DND-41 (cell line): ENCODE measurements around the gene MYNN.

ENCODE experiments used
- EZH2 ChIP-seq: IDR thresholded peaks from 3 replicates; pipeline ENCODE4 v1.6.1; 2012; ENCODE audit warnings: borderline replicate concordance, low read depth, mild to moderate bottlenecking, moderate library complexity, low read length, inconsistent platforms; ENCODE audit not compliant: severe bottlenecking
- TF ChIP-seq, protein P1 (sequence below): IDR thresholded peaks from 2 replicates; pipeline ENCODE4 v1.5.1; 2012; ENCODE audit warnings: borderline replicate concordance, low read length, moderate library complexity, mild to moderate bottlenecking; ENCODE audit not compliant: poor library complexity, severe bottlenecking; ENCODE audit errors: extremely low read depth

DNA sequence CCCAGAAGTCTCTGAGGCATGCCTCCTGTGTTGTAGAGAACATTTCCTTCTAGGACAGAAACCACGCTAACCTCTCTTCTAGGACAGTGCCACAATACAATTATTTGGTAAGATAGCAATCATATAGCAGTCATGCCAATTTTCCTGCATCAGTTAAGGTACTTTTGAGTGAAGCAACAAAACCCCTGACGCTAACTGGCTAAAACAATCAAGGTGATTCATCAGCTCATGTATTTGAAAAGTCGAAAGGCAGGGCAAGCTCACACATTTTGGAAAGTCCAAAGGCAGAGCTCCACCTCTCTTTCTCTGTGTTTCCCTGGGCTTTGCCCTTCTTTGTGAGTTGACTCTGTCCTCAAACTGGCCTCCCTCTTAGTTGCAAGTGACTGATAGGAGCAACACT lies 18.5 kb upstream of the MYNN start:
- TF ChIP-seq, protein P1, sequence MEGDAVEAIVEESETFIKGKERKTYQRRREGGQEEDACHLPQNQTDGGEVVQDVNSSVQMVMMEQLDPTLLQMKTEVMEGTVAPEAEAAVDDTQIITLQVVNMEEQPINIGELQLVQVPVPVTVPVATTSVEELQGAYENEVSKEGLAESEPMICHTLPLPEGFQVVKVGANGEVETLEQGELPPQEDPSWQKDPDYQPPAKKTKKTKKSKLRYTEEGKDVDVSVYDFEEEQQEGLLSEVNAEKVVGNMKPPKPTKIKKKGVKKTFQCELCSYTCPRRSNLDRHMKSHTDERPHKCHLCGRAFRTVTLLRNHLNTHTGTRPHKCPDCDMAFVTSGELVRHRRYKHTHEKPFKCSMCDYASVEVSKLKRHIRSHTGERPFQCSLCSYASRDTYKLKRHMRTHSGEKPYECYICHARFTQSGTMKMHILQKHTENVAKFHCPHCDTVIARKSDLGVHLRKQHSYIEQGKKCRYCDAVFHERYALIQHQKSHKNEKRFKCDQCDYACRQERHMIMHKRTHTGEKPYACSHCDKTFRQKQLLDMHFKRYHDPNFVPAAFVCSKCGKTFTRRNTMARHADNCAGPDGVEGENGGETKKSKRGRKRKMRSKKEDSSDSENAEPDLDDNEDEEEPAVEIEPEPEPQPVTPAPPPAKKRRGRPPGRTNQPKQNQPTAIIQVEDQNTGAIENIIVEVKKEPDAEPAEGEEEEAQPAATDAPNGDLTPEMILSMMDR, result no peak
- no peak for TF ChIP-seq EZH2
